Aorta (tissue), 5 donors: Measurements from ENCODE around the gene DRC7. TPM values are rescaled to one million over a fixed set of nuclear protein-coding genes. Genes with fewer than 3 reads are reported as not detected.
A peak's percentile ranks its signal among the peaks of the same experiment; 100 is the strongest.
"Not testable (repeated sequence)": the region's sequence is repeated elsewhere in the genome, so short reads cannot be mapped to it uniquely, and the experiment has no call there.

Source experiments
- ATAC-seq: fragments of 200-7000 bp; cut with Tn5 transposase; one replicate; pipeline ENCODE4 v1.9.1; 2022; ENCODE audit warnings: moderate library complexity; ENCODE audit not compliant: low FRiP score
- DNase-seq, 2 donors: peaks; one replicate each; pipeline ENCODE4 v3.0.0-alpha.2; 2020
- H3K27ac ChIP-seq, 2 donors: one replicate each; pipeline ENCODE4 v1.5.1; 2013; ENCODE audit warnings: low read length in 2 of 2, mild to moderate bottlenecking in 2 of 2, moderate library complexity in 2 of 2, control low read depth in 1 of 2, inconsistent platforms in 1 of 2, low read depth in 1 of 2
- H3K27me3 ChIP-seq, 2 donors: one replicate each; pipeline ENCODE4 v1.6.1; 2013; ENCODE audit warnings: control low read depth in 1 of 2, low read length in 1 of 2, mild to moderate bottlenecking in 1 of 2, moderate library complexity in 1 of 2; ENCODE audit not compliant: insufficient read depth in 2 of 2, control insufficient read depth in 1 of 2
- H3K36me3 ChIP-seq, 2 donors: one replicate each; pipeline ENCODE4 v1.6.1; 2013; ENCODE audit warnings: control low read depth in 1 of 2, low read length in 1 of 2, mild to moderate bottlenecking in 1 of 2; ENCODE audit not compliant: insufficient read depth in 2 of 2, control insufficient read depth in 1 of 2
- H3K4me1 ChIP-seq, 2 donors: one replicate each; pipeline ENCODE4 v1.6.1; 2013; ENCODE audit warnings: low read length in 2 of 2, control low read depth in 1 of 2, mild to moderate bottlenecking in 1 of 2, moderate library complexity in 1 of 2; ENCODE audit not compliant: insufficient read depth in 2 of 2, control insufficient read depth in 1 of 2
- H3K4me3 ChIP-seq, 2 donors: one replicate each; pipeline ENCODE4 v1.5.1; 2013; ENCODE audit warnings: low read length in 2 of 2, control low read depth in 1 of 2, mild to moderate bottlenecking in 1 of 2
- H3K9me3 ChIP-seq: one replicate; pipeline ENCODE4 v1.6.1; 2013; ENCODE audit warnings: mild to moderate bottlenecking, low read length; ENCODE audit not compliant: control insufficient read depth
- WGBS, 2 donors: extraction: QIAGEN DNeasy Blood & Tissue Kit; methylation state at CpG; one replicate each; pipeline ENCODE4 v1.1.7; 2013; 5-methylcytosine and 5-hydroxymethylcytosine counted together
- intact Hi-C, 2 donors: fragments of 100-400 bp; cut with DNase I; formaldehyde crosslinking; loops; one replicate each; pipeline versions ENCODE4 v1.14.2 to v1.15.0; 2022
- microRNA-seq, 2 donors: library from miRNA; unstranded; fragments of <30 nt; microRNA quantifications; one replicate each; pipeline ENCODE4 v1.2.0, GENCODE V29; 2020
- polyA plus RNA-seq, 2 donors: library from polyadenylated mRNA; stranded (reverse); fragments of 200-250 nt; gene quantifications; one replicate each; pipeline ENCODE4 v1.2.3, GENCODE V29; 2013
- total RNA-seq, 2 donors: library from RNA; stranded (reverse); fragmentation: NEBNext Ultra II Directional; extraction: Animal tissue kit (Norgen Biotek cat#: 25700); gene quantifications; one replicate each; pipeline ENCODE4 v1.2.1, GENCODE V29; 2021
- donor health status: healthy with polysubstance abuse.
- donor health status: Bipolar disorder and iron deficiency.
- donor health status: DM: no; HTN: no; CAD: no.
- donor health status: DM: no; HTN: no; CAD: no.
- donor health status: DM: yes; HTN: yes; CAD: no.

Gene DRC7
- total and polyA plus RNA-seq, 4 donors = 0.08 TPM; not detected in 3

DNA sequence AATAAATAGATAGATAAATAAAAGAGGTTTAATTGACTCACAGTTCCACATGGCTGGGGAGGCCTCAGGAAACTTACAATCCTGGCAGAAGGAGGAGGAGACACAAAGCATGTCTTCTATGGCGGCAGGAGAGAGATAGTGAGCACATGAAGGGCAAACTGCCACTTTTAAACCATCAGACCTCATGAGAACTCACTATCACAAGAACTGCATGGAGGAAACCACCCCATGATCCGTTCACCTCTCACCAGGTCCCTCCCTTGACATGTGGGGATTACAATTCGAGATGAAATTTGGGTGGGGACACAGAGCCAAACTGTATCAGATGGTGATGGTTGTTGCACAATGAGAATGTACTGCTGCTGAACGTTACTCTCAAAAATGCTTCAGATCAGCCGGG is 85.2 kb downstream of the DRC7 start:
- H3K4me1 ChIP-seq, H3K4me3 ChIP-seq, H3K36me3 ChIP-seq, H3K27me3 ChIP-seq, H3K9me3 ChIP-seq, H3K27ac ChIP-seq, ATAC-seq, intact Hi-C loops: not testable (repeated sequence)
- peak in 1 of 2 donors; percentile 23 for DNase-seq
- 85 to 93% methylated on average over 5 of the region's 5 CpGs for WGBS, 2 donors

DNA sequence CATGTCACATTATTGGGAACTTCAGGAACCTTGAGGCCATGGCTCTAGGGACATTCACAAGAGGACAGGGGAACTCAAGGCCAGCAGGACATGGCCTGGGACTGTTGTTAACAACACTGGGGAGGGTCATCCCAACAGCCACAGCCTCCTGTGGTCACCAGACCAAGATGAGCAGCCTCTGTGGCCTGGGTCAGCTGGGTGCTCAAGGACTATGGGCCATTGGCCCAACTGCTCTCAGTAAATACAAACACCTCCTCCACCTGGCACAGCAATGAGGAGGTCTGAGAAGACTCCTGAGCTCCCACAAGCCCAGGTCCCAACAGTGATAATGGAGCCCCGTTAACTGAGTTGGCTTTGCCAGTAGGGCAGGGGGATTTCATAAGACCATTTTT is 86.7 kb downstream of the DRC7 start:
- H3K36me3 ChIP-seq = peaks cover 3 to 5% of the 10 kb centered on the region in 2 donors
- intact Hi-C loops = no loop called here
- no peaks in the 10 kb centered on the region for H3K4me1 ChIP-seq
- DNase-seq = peak in 1 of 2 donors; percentile 20
- WGBS, 2 donors = 86 to 88% methylated on average over 1 of the region's 1 CpG
- ATAC-seq = no peak
- no peak overlapping the region for H3K27ac ChIP-seq
- H3K4me3 ChIP-seq = no peak overlapping the region
- no peaks in the 10 kb centered on the region for H3K27me3 ChIP-seq
- H3K9me3 ChIP-seq = no peaks in the 10 kb centered on the region

Small RNAs within 50 kb of the gene (microRNA-seq; reads per million reads assigned to microRNA genes)
- 0 reads per million in 2 donors for gene MIR6772

Other genes starting within 250 kb of the DRC7 start
- 10 to 100 TPM; 26.7 to 27.4 TPM for gene CIAPIN1, start 247.4 kb upstream of the DRC7 start, total RNA-seq
- 10 to 100 TPM; 16.3 to 21.6 TPM for gene CIAPIN1, start 247.4 kb upstream of the DRC7 start, polyA plus RNA-seq
- gene COQ9, start 247.3 kb upstream of the DRC7 start, total RNA-seq = 10 to 100 TPM; 22.0 to 29.4 TPM
- 10 to 100 TPM; 28.9 to 48.2 TPM for gene COQ9, start 247.3 kb upstream of the DRC7 start, polyA plus RNA-seq
- 10 to 100 TPM; 43.8 to 49.7 TPM for gene POLR2C, start 232.1 kb upstream of the DRC7 start, total RNA-seq
- 10 to 100 TPM; 49.3 to 55.3 TPM for gene POLR2C, start 232.1 kb upstream of the DRC7 start, polyA plus RNA-seq
- 10 to 100 TPM; 35.5 to 44.5 TPM for gene DOK4, start 208.3 kb upstream of the DRC7 start, total RNA-seq
- gene DOK4, start 208.3 kb upstream of the DRC7 start, polyA plus RNA-seq = 10 to 100 TPM; 26.4 to 54.1 TPM
- gene CCDC102A, start 158.2 kb upstream of the DRC7 start, total RNA-seq = 10 to 100 TPM; 15.3 to 21.9 TPM
- gene CCDC102A, start 158.2 kb upstream of the DRC7 start, polyA plus RNA-seq = 10 to 100 TPM; 12.9 to 14.1 TPM
- gene ADGRG5, start 152.2 kb upstream of the DRC7 start, total RNA-seq = under 1 TPM; 0.26 to 0.69 TPM
- under 1 TPM in 1 of 2 donors, not detected in 1; 0.63 TPM for gene ADGRG5, start 152.2 kb upstream of the DRC7 start, polyA plus RNA-seq
- 10 to 100 TPM; 33.0 to 68.4 TPM for gene ADGRG1, start 66.2 kb upstream of the DRC7 start, total RNA-seq
- 1 to 10 TPM; 1.2 to 2.1 TPM for gene ADGRG1, start 66.2 kb upstream of the DRC7 start, polyA plus RNA-seq
- gene ADGRG3, start 26.5 kb upstream of the DRC7 start, total RNA-seq = 1 to 10 TPM in 1 of 2 donors, under 1 TPM in 1; 0.84 to 3.9 TPM
- gene ADGRG3, start 26.5 kb upstream of the DRC7 start, polyA plus RNA-seq = under 1 TPM; 0.08 to 0.25 TPM
- gene KATNB1, start 41.0 kb downstream of the DRC7 start, total RNA-seq = 10 to 100 TPM in 1 of 2 donors, 1 to 10 TPM in 1; 9.9 to 16.2 TPM
- 10 to 100 TPM in 1 of 2 donors, 1 to 10 TPM in 1; 7.0 to 15.7 TPM for gene KATNB1, start 41.0 kb downstream of the DRC7 start, polyA plus RNA-seq
- 10 to 100 TPM; 69.7 to 80.1 TPM for gene KIFC3, start 107.7 kb downstream of the DRC7 start, total RNA-seq
- gene KIFC3, start 107.7 kb downstream of the DRC7 start, polyA plus RNA-seq = 10 to 100 TPM; 27.4 to 61.1 TPM